ENCODE results near the gene PARN.

DNA sequence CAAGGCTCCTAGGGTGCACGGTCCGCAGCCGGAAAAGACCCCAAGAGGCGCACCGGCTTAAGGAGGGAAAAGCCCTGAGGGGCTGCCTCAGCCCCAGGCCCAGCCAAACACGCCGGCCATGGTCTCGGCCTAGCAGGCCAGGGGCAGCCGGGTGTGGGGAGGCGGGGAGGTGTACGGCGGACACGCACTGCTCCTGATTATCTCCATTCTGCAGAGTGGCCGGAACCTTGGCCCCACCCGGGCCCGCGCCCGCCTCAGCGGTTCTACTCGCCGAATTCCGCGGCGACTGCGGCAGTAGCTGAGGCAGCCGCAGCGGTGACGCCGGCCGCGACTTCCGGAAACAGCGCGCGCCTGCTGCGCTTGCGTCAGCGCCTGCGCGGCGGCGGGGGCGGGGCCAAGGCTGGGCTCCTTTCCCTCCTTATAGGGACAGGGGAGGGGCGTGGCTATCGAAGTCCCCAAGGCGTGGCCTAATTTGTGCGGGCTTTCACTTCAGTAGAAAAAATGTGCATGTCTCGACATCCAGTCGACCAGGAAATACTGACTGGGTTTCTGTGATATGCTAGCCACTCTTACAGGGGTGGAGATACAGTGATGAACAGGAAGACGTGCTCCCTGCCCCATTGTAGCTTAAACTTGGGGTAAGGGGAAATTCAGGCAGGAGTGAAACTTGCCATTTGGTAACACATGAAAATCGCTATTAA lies at the start of gene PARN:
- TF ChIP-seq POLR2A (IDR thresholded peaks at IDR 0.05) (peak; percentile 96), CTCF (IDR thresholded peaks at IDR 0.05) (no peak)

Data from right lobe of liver (tissue), 4 donors.